Superior temporal gyrus (tissue), 1 donor: ENCODE data around the gene TGM2.

ENCODE experiments used
- DNase-seq: peaks from one replicate; pipeline ENCODE4 v3.0.0-alpha.2; 2016; ENCODE audit errors: extremely low spot score

Gene TGM2

DNA sequence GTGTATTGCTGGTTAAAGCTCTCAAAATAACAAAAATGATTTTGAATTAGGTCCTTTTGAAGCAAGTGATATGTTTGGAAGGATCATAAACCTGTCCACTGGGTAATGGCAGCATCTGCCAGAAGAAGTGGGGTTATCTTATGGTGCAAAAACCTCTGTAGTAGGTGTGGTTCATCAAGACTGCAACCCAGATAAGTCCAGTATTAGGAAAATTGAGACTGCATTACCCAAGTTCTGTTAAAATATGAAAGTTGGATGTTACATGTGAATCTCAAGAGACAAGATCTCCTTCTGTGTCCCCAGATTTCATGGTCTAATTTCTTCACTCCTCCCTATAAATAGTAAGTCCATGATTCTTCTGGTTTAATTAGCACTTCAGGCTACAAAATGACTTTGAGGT lies 72.2 kb downstream of the TGM2 start:
- DNase-seq: no peak

DNA sequence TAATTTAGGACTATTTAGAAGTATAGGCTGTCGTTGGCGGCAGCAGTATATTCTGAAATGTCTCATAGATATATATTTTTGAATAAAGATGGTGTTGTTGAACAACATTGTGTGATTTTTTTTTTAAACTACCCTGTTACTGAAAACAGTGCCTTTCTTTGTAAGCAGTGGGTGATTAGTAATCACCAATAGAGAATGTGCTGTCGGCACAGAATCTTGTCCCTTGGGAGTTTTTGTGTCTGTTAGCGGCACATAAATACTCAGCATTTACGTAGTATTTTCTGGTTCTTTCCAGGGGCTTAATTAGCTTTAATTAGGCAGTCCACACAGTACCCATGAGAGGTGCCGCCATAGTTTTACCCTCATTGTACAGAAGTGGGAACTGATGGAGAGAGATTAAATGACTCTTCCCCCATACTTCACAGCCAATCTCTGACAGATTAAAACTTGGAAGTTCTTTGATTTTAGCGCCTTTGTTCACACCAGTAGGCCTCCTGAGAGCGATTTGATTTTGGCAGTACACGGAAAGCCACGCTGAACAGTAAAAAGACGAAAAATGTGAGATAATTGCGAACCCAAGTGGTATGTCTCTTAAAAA lies 72.7 kb downstream of the TGM2 start:
- no peak for DNase-seq

DNA sequence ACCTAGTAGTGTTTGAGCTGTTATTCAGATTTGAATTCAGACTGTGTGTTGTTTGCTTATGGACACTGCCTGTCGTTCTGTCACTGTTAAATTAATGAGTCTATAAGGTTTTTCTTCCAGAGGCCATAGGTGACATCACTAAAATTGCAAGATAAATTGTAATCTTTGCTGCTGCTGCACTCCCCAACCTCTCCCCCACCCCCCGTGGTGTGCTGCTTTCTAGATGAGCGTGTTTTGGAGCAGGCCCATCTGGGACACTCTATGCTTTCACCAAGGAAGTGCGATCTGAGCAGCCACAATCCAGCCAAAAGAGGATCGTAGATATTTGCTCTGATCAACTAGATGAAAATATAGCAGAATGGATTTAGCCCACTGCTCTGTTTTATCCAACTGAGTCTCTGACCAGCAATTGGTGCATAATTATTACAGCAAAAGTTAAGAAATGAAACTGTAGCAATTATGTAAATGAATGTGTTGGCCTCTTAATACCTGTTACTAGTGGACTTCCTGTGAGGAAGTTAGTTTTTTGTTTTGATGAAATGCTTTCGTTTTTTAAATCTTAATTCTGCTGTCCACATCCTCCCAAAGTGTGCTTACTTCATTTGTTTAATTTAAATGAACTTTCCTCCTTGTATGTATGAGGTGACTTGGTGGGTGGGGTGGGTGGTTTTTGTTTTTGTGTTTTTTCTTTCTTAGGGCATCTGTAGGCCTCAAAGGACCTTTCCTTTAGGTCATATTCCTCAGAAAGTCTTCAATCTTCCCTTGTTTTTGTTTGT lies 73.4 kb downstream of the TGM2 start:
- no peak for DNase-seq

DNA sequence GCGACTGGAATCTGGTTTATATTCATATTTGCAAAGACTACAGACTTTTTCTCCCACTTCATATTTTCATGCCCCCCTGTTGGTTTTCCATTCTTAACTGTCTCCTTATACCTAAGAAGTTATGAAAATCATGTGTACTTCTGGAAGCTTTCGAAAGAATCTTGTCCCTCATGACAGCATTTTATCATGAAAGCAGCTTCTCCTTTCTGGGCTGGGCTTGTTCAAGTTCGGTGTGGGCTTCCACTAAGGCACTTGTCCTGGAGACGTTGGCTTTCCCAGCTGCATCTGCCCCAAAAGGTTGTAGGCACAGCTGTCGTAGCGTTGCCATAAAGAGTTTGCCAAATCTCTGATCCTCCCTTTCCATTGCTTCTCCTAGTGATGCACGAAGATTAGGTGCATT lies 75.0 kb downstream of the TGM2 start:
- no peak for DNase-seq

DNA sequence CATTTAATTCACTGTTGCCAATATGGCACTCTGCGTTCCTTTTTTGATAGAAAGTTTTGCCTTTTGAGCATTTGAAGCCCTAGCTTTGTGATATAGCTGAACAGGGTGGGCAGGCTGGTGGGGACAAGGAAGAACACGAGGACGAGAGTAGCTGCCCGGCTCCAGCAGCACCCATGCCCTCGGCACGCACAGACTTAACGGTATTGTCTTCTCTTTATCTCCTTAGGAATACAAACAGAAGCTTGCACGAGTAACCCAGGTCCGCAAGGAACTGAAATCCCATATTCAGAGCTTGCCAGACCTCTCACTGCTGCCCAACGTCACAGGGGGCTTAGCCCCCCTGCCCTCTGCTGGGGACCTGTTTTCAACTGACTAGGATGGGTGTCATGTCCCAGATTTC lies 75.6 kb downstream of the TGM2 start:
- DNase-seq: no peak

DNA sequence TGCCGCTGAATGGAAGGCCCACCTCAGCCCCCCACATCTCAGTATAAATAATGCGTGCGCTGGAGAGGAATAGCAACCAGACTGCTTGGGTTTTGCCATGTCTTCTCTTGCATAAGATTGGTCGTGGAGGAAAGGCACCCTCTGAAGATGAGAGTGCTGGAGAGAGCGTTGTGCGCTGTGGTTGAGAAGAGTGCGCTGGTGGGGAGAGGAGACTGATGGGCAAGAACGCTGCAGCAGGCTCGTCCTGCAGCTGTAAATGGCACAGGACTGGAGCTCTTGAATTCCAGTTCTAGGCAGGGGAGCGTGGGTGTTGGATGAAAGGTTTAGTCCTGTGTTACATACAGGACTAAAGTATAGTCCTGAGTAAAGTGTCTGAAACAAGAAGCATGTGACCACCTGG lies 80.0 kb downstream of the TGM2 start:
- DNase-seq: no peak

DNA sequence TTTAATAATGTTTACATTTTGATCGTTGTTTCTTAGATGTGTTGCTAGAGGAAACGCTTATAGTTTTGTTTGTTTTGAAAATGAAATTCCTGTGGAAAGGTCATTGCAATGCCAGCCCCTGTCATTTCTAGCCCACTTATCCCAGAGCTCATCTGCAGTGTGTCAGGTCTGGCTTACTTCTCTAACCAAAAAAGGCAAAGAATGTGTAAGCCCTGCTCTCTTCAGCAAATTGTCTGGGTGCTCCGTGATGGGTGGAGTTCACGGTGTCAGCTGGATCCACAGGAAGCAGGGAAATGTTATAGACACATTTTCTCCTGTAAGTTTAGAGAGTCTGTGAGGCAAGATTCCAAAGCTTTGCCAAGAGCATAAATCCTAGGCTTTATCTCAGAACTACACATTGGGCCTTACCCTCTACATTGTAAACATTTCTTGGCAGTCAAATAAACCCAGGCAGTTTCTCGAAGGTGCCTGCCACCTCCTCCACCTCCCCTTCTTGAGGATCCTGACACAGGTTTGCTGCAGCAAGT lies 80.6 kb downstream of the TGM2 start:
- no peak for DNase-seq

DNA sequence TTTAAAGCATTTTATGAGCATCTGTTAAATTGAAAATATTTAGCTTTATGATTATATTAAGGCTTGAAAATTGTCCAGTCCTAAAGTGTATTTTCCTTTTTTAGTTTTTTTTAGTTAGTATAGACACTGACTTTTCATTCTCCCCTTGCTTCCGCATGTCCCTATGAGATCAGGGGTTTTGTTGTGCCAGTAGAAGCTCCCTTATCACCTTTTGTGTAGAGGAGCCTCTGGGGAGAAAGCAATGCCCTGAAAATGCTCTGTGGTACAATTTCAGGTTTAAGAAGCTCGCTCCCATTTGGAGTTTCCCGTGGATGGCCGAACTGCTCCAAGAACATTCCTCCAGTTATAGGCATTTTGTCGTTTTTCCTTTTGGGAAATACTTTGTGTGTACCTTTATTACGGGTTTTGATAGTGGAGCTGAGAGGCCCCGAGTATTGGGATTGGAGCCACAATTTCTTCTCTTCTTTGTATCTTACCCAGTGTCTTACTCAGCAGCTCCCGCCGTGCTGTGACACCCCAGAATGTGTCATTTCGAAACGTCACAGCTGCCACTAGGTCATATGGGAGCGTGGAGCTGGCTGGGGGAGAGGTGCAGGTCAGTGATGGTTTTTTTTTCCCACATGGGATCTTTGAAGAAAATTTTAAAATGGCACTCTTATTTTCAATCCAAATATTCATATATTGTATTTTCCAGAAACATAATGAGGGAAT lies 81.6 kb downstream of the TGM2 start:
- no peak for DNase-seq

DNA sequence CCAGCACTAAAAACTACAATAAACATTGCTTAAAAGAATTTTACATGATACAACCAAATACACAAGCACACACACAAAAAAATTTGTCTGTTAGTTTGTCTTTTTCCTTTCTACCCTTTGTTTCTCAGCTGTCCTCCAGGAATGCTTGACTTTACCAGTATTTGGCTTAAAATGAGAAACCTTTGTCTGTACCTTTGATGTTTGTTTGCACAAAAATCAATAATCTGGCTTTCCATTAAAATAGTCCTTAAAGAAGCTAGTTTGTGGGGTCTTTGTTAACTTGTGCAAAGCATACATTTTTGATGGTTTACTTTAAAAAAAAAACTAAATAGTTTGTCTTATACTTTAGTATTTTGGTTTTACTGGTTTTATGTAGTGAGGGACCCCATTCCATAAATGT lies 82.2 kb downstream of the TGM2 start:
- DNase-seq: no peak

DNA sequence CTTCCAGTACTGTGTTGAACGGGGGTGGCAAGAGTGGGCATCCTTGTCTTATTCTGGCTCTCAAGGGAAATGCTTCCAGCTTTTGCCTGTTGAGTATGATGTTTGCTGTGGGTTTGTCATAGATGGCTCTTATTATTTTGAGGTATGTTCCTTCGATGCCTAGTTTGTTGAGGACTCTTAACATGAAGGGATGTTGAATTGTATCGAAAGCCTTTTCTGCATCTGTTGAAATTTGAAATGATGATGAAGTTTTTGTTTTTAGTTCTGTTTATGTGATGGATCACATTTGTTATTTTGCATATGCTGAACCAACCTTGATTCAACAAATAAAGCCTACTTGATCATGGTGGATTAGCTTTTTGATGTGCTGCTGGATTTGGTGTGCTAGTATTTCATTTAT lies 83.5 kb downstream of the TGM2 start:
- DNase-seq: no peak

DNA sequence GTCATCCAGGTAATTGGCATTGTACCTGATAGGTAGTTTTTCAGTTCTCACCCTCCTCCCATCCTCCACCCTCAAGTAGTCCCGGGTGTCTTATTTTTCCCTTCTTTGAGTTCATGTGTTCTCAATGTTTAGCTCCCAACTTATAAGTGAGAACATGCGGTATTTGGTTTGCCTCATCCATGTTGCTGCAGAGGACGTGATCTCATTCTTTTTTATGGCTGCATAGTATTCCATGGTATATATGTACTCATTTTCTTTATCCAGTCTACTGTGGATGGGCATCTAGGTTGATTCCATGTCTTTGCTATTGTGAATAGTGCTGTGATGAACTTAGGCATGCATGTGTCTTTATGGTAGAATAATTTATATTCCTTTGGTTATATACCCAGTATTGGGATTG lies 85.7 kb downstream of the TGM2 start:
- no peak for DNase-seq

DNA sequence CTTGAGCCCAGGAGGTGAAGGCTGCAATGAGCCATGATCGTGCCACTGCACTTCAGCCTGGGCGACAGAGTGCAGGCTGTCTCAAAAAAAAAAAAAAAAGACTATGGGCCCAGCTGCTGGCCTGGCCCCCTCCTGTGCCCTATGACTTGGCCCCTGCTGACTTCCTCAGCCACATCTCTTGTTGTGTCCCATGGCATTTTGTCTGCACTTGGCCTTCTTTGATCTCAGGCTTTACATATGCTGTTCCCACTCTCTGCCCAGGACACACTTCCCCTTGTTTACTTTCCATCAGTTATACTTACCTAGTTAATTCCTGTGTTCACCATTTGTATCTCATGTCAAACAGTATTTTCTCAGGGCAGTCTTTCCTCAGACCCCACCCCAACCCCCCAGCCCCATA lies 87.0 kb downstream of the TGM2 start:
- DNase-seq: no peak
